Medulla oblongata (tissue), 1 donor: Measurements from ENCODE around the gene DUSP15.
"Not testable (repeated sequence)": the region's sequence is repeated elsewhere in the genome, so short reads cannot be mapped to it uniquely, and the experiment has no call there.

ENCODE experiments used
- DNase-seq: peaks from one replicate; pipeline ENCODE4 v3.0.0-alpha.2; 2015; ENCODE audit errors: extremely low spot score

Gene DUSP15, protein sequence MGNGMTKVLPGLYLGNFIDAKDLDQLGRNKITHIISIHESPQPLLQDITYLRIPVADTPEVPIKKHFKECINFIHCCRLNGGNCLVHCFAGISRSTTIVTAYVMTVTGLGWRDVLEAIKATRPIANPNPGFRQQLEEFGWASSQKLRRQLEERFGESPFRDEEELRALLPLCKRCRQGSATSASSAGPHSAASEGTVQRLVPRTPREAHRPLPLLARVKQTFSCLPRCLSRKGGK

DNA sequence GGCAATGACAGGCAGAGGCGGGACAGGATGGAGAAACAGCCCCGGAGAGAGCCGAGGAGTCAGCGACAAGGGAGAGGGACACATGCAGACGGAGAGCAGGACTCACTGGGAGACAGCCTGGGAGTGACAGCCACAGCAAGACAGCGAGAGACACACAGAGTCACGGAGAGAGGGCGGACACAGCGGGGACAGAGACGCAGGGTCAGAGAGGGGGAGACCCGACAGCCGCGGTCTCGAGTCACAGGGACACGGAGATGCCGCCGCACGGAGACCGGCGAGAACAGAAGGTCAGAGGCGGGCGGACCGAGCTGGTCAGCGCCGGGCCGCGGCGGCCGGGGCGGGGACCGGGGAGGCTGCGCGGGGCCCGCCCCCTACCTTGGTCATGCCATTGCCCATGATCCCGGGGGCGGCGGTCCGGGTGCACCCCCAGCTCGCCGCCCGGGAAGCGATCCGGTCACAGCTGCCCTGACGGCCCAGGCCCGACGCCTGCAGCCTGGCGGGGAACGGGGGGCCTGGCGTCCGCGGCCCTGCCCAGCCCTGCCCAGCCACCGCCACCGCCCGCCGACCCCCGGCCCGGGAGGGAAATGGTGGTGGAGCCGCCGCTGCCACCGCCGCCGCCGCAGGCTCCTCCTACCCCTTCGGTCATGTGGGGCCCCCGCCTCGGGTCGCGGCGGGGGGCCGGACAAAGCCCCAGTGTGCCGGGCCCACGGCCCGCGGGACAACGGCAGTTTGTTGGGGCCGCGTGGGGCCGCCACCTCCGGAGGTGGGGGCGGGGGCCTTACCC is at the start of gene DUSP15, which contains the start of gene TTLL9:
Gene DUSP15 (minus strand): TSS at position 586 of the 784 bp plus-strand sequence. CDS start 190 bp downstream, at position 396.
Gene TTLL9 (plus strand): TSS at position 693 of the 784 bp plus-strand sequence. CDS start 493 bp downstream, outside the sequence.
- DNase-seq = peak; percentile 80

DNA sequence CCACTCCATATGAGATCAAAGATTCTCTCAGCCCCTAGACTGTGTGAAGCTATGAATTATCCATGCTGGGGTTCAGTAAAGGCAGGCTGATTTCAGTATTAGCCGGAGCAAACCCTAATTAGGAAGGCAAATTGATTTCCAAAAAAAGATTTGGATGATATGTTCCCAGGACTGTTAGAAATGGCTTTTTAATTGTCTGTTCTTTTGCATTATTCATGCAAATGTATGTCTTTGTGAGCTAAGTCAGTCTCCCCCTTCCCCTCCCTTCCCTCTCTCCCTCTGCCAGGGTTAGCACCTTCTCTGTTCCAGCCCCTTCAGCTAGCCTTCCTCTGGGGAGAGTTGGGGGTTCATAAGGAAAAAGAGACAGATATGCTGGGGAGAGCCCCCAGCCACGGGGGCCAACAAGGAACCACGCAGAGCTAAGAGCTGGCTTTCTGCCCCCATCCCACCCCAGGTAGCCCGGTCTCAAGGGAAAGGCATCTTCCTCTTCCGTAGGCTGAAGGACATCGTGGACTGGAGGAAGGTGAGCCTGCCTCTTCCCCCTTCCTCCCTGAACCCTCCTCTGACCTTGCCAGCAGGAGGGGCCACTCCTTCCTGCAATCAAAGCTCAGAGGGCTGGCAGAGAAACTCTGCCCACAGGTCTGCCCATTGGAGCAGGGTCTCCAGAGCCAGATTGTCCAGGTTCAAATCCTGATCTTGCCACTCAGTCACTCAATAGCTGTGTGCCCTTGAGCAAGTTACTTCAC is 49.3 kb upstream of the DUSP15 start:
- DNase-seq = no peak

DNA sequence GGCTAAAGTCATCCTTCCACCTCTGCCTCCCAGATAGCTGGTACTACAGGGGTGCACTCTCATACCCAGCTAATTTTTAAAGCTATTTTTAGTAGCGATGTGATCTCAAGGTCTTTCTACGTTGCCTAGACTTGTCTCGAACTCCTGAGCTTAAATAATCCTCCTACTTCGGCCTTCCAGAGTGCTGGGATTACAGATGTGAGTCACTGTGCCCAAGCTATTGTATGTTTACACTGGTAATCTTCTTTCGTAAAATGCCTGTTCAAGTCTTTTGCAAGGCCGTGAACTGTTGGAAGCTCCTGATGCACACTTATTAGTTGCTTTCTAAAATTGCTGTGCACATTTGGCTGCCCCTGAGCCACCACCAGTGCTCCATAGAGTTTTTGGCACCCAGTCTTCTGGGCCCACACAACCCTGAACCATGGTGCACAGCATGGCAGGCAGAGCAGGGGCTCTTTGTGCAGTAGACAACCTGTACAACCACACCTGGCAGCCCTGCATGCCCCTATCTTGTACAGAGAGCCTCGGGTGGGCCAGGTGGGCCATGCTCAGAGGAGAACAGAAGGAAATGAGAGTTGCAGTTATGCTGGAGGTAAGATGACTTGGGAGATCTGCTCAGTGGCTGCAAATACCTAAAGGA is 48.3 kb upstream of the DUSP15 start:
- DNase-seq = no peak

DNA sequence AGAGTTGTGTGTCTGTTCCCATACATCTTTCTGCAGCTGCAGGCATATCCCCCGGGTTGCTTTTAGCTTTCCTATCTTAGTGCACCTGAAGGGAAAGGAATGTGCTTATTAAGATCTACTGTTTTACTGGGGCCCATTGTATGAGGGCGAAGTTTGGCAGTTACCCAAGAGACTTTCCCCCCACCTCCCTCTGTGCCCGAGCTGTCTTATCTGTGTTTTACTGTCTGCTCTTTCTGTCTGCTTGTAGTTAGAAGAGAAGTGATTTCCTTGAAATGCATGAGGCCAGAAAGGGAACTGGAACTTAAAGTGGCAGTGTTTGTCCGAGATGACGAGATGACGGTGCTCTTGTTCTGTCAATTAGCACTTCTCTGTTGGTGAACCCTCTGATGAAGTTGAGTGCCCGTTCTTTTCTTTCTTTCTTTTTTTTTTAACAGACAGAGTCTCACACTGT is 47.7 kb upstream of the DUSP15 start:
- DNase-seq = not testable (repeated sequence)

DNA sequence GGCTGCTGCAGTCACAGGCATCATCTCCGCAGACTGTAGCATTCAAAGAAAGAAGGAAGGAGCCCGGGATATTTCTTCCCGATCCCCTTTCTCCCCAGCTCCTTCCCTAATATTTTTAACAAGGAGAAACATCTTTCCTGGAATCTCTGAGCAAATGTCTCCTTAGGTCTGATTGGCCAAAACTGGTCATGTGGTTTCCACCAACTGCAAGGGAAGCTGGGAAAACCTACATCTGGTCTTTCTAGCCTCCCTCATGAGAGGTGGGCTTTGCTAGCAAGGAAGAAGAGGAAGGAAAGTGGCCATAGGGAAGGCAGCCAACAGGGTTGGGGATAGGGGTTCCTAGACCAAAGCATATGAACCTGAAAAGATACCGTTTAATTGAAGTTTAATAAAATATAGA is 46.4 kb upstream of the DUSP15 start:
- no peak for DNase-seq

DNA sequence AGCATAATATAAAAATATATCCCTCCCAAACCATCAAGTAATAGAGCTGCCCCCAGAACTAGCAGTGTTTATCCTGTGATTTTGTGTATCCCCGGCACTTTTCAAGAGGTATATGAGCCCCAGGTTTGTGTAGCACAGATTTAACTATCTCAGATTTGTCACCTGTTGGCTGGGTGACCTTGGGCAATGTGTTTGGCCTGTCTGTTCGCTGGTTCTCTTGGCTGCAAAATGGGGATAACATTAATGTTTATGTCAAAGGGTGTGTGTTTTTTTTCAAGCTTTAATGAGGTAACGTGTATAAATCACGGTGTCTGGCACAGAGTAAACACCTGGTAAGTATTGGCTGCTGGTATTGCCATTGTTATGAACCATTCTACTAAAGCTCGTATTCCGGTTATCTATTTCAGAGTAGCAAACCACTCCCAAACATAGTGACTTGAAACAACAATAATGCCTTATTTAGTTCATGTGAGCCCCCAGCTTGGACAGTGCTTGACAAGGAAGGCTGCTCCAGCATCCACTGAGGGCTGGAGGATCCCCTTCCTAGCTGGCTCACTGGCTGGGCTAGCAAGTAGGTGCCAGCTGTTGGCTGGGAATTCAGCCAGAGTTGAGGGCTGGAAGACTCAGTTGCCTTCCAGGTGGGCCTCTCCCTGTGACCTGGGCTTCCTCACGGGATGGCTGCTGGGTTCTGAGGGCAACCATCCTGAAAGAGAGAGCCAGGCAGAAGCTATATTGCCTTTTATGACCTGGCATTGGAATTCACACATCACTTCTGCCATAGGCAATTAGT is 45.4 kb upstream of the DUSP15 start:
- no peak for DNase-seq

DNA sequence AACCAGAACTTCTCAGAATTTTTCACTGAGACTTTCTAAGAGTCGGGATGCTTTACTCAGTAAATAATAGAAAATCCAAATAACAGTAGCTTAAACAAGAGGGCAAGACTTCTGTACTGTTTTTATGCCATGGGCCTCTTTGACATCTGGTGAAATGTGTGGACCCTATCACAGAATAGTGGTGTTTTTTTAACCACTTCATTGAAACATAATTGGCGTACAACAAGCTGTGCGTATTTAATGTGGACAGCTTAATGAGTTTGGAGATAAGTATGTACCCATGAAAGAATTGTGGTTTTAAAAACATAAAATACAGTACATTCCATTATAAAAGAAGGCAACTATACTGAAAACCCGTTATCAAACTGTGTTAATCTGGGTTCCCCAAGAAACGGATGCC is 43.8 kb upstream of the DUSP15 start:
- DNase-seq = no peak

DNA sequence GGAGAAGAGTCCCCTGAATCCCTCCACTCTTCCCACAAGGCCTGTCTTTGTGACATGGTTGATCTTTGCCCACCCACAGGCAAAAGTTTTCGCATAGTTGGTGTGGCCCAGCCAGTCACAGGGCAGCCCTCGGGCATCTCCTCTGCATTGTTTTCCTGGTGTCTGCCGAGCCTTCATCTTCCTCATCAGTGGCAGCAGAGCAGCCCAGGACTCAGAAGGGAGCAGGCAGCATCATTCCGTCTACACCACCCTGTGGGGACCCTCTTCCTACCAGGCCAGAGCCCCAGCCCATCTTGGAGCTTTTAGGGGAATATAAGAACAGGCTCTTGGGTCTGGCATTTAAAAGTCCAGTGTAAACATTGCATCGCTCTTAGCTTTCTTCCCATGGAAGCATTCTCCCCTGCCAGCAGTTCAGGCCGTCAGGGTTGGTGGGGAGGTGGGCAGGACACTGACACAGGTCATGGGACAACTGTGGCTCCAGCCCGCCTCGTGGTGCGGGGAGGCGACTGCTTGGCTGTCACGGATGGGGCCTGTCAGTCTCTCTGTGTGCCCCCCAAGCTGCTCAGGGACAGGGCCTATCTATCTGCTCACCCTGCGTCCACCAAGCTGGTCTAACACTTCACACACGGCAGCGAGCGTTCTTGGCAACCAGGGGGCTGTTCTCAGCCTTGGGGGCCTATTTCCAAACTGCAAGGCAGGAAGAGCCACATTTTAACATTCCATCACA is 43.3 kb upstream of the DUSP15 start:
- DNase-seq = no peak

DNA sequence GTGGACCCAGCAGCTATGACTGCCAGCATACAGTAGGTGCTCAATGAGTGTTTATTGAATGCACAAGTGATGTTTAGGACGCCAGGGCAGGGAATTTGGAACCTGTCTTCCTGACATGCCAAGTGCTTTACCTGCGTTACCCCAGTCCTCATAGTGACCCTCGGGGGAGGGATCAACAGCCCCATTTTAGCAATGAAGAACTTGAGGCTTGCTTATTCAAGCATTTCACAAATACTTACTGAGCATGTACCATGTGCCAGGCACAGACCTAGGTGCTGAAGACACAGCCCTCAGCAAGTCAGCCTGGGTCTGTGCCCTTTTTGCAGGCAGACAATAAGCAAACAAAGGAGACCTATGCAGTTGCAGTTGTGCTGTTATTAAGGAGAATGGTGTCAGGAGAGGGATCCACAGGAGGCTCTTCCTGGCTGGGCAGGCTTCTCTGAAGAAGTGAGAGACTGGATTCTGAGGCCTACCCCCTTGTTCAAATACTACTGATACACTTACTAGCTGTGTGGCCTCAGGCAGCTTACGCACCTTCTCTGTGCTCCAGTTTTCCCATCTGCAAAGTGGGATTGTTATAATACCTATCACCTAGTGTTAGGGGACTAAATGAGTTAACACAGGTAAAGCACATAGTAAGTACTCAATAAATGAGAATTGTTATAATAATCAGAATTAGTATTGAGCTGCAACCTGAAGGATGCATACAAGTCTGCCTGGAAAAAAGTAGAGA is 39.9 kb upstream of the DUSP15 start:
- DNase-seq = no peak

DNA sequence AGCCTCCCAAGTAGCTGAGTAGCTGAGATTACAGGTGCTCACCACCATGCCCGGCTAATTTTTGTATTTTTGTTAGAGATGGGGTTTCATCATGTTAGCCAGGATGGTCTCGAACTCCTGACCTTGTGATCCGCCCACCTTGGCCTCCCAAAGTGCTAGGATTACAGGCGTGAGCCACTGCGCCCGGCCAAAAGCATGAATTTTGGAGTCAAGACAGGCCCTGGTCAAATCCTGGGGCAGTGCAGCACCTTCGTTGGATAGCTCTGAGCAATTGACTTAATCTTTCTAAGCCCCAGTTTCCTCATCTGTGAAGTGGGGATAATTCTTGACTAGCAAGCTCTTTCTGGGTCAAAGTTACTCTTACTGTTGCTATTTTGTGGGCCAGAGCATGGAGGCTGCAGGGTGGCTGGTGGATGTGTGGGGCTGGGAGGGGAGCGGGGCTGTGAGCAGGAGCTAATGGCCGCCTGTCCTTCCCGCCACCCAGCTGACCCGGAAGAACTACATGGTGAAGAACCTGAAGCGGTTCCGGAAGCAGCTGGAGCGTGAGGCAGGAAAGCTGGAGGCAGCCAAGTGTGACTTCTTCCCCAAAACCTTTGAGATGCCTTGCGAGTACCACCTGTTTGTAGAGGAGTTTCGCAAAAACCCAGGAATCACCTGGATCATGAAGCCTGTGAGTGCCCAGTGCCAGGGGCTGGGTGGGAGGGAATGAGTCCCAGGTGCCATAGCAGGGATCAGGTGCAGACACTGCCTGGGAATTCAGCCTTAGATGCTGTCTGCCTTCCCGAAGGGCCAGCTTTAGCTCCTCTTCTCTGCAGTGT is 39.1 kb upstream of the DUSP15 start:
- DNase-seq = no peak

DNA sequence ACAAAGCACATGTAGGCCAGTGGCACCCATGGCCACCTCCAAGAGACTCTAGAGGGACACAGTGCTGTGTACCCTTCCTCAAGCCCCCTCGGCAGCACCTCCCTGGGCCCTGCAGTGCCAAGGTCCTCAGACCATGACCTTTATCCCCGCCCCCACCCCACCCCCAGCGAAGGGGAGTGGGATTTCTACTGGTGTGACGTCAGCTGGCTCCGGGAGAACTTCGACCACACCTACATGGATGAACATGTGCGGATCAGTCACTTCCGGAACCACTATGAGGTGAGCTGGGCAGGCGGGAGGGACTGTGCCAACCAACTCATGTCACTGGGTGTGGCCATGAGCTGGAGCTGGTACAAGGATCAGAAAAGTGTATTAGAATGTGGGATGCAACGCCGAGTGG is 38.1 kb upstream of the DUSP15 start:
- DNase-seq = no peak

DNA sequence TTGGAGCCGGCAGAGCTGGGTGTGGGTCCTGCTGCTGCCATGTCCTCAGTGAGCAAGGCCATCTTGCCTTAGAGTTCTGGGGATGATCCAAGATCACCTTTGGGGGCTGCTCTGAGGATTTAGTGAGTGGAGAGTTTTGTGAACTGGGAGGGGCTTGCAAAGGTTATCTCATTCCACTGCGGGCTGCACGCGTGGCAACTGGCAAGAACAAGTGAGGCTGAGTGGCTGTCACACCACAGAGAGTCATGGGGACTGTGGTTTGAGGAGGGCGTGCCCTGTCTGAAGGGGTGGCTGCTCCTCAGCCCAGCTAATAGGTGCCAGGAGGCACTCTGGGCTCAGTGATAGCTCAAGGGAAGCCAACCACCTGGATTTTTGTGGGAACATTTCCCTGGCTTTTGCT is 37.7 kb upstream of the DUSP15 start:
- no peak for DNase-seq

DNA sequence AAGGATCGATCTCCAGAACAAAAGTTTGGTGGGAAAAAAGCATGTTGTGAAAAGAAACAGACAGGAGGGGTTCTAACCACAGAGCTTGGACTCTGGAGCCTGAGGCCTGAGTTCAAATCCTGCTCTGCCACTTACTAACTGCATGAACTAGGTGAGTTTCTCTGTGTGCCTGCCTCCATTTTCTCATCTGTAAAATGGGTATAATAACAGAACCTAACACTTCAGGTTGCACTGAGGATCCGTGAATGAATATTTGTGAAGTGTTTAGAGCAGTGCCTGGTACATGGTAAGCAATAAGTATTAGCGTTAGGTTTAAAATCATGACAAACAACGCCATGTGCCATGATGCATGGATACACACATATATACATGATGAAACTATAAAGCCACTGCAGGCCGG is 36.7 kb upstream of the DUSP15 start:
- DNase-seq = no peak

DNA sequence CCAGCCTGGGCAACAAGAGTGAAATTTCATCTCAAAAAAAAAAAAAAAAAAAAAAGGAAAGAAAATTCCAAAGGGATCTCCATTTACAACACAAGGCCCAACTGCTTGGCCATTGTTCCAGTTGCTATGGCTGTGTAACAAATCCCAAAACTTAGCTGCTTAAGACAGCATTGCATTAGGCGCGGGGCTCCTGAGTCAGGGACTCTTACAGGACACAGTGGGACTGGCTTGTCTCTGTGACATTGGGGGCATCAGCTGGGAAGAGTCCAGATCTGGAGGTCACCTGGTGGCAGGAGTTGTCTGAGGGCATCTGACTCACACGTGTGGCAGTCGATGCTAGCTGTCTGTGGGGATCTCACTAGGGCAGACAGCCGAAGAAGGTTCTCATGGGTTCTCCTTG is 35.7 kb upstream of the DUSP15 start:
- DNase-seq = no peak

DNA sequence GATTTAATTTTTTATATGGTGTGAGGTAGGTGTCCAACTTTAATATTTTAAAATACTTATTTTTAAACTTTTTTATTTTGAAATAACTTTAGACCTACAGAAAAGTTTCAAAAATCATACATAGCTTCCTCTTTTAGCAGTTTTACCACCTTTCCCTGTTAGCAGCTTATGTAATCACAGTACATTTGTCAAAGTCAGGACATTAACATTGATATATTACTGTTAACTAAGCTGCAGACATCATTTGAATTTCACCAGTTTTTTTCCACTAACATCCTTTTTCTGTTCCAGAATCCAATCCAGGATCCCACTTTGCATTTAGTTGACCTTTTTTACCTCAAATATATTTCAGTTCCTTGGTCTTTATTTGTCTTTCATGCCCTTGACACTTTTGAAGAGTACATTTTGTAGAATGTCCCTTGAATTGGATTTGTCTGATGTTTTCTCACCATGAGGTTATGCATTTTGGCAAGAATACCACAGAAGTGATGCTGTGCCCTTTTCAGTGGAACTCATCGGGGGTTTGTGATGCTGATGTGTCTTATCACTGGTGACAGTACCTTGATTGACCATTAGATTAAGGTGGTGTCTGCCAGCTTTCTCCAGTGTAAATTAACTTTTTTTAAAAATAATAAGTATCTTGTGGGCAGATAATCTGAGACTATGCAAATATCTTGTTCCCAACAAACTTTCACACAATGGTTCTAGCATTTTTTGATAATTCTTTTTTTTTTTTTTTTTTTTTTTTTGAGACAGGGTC is 33.5 kb upstream of the DUSP15 start:
- DNase-seq = no peak

DNA sequence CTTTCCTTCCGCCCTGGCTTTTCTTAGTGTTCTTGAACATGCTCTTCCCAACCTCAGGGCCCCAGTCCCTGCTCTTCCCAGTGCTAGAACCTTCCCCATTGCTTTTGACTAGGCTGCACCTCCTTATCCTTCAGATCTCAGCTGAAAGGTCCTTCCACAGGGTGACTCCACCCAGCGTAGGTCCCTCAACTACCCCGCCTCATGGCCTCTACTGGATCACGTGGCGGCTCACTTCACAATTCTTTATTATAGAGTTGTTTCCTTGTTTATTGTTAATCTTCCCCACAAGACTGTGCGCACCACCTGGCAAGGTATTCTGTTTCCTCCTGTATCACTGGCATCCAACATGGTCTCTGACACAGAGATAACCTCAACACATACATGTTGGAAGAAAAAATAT is 31.3 kb upstream of the DUSP15 start:
- no peak for DNase-seq

DNA sequence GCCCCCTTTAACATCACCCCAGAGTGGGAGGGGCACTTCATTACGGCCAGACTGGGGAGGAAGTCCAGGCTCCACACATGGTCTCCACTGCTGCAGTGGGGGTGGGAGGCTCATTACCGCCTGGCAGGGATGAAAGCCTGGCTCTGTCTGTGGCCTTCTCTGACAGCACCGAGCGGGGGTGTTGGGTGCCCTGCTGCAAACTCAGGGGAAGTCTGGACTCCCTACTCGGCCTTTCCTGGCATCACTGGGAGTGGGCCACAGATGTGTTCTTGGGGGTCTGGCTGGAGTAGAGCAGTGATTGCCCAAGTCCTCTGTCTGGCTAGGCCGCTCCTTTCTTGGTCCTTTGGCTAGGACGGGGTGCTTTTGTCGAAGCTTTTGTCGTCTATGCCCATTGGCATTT is 27.2 kb upstream of the DUSP15 start:
- DNase-seq = peak; percentile 30

DNA sequence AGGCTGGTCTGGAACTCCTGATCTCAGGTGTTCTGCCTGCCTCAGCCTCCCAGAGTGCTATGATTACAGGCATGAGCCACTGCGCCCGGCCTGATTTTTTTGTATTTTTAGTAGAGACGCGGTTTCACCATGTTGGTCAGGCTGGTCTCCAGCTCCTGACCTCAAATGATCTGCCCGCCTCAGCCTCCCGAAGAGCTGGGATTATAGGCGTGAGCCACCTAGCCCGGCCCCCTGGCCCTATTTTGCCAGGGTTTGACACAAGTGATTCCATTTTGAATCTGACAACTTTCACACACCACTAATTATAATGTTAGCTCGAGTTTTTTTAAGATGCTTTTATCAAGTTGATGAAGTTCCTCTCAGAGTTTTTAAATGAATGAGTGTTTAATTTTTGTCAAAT is 25.7 kb upstream of the DUSP15 start:
- DNase-seq = no peak
